K562 (cell line): ENCODE measurements around the gene TMEM116. TPM values are rescaled to one million over a fixed set of nuclear protein-coding genes. Genes with fewer than 3 reads are reported as not detected.

Experiments
- CTCF ChIP-seq, 3 experiments: IDR thresholded peaks in 2 of 3; conservative IDR thresholded peaks in 1 of 3; 2 replicates each; pipeline ENCODE4 v1.5.1; 2011 to 2012; ENCODE audit warnings: low read length in 3 of 3, mild to moderate bottlenecking in 3 of 3, control low read depth in 2 of 3, improper control_type of control experiment in 1 of 3, inconsistent platforms in 1 of 3, low read depth in 1 of 3, mixed read lengths in 1 of 3, moderate library complexity in 1 of 3; ENCODE audit not compliant: insufficient read depth in 2 of 3
- E2F5 ChIP-seq: sonication (generic); formaldehyde crosslinking; IDR thresholded peaks from 2 replicates; pipeline ENCODE4 v1.8.0; 2022; ENCODE audit warnings: mild to moderate bottlenecking, missing genetic modification reagents
- GTF2E2 ChIP-seq: fragments of 200-800 bp; sonication (Bioruptor generic); IDR thresholded peaks from 2 replicates; pipeline ENCODE4 v1.6.1; 2016; ENCODE audit warnings: missing genetic modification characterization, missing compliant biosample characterization
- MNT ChIP-seq, 2 experiments: fragments of 450-650 bp; conservative IDR thresholded peaks; 2 replicates each; pipeline ENCODE4 v1.6.1; 2017; ENCODE audit warnings: mild to moderate bottlenecking in 2 of 2, moderate library complexity in 2 of 2
- RBM25 ChIP-seq: fragments of 200-400 bp; formaldehyde crosslinking; IDR thresholded peaks from 2 replicates; pipeline ENCODE4 v1.6.1; 2018; ENCODE audit warnings: low read length, low read depth, moderate library complexity; ENCODE audit not compliant: severe bottlenecking
- SFPQ ChIP-seq: fragments of 200-400 bp; formaldehyde crosslinking; IDR thresholded peaks from 2 replicates; pipeline ENCODE4 v1.6.1; 2017; ENCODE audit warnings: mild to moderate bottlenecking, low read depth, low read length, moderate library complexity
- SMAD1 ChIP-seq: fragments of 150-350 bp; IDR thresholded peaks from 2 replicates; pipeline ENCODE4 v1.6.1; 2014; ENCODE audit warnings: low read length, low read depth; ENCODE audit not compliant: partially characterized antibody
- SOX6 ChIP-seq: fragments of 450-650 bp; IDR thresholded peaks from 2 replicates; pipeline ENCODE4 v1.6.1; 2014; ENCODE audit warnings: mild to moderate bottlenecking
- ZNF318 ChIP-seq, 2 experiments: fragments of 450-650 bp; IDR thresholded peaks; 2 replicates each; pipeline ENCODE4 v1.6.1; 2016; ENCODE audit warnings: mild to moderate bottlenecking in 2 of 2, borderline replicate concordance in 1 of 2, low read depth in 1 of 2, moderate library complexity in 1 of 2
- polyA plus RNA-seq, 8 experiments: library from polyadenylated mRNA; depleted of rRNA in 4 of 8; stranded (reverse) in 5 of 8; unstranded in 3 of 8; fragments of >200 nt; fragmentation: Nextera tagmentation in 2 of 8; fragmentation: Illumina TruSeq in 1 of 8; extraction: Ambion mirVana in 2 of 8; extraction: Trizol in 1 of 8; gene quantifications; 2 replicates each; pipeline versions ENCODE4 v1.2.1 to v1.2.3, GENCODE V29; 2011 to 2014; ENCODE audit warnings: inconsistent platforms in 1 of 8, missing spikeins in 1 of 8
- total RNA-seq, 7 experiments: library from RNA; depleted of rRNA in 6 of 7; stranded (reverse); fragments of >200 nt in 6 of 7; fragmentation: Illumina TruSeq in 2 of 7; extraction: Trizol in 2 of 7; gene quantifications; 2 replicates each; pipeline versions ENCODE4 v1.2.1 to v1.2.3, GENCODE V29; 2011 to 2021; ENCODE audit warnings: low replicate concordance in 1 of 7

The TMEM116 gene
- total and polyA plus RNA-seq, 9 of the 15 experiments (the other 6 are each of a cell fraction or from before 2014, with no cell fraction given) = 5.2 to 78.6 (median 13.9) TPM

- TF ChIP-seq ZNF318 (IDR thresholded peaks at IDR 0.05; ENCODE audit: borderline replicate concordance in 1 of 2, low read depth in 1 of 2) (peak in 1 of 2 experiments; percentile 61; a peak in 1 of 4 replicates), MNT (conservative IDR thresholded peaks at IDR 0.05) (peak in 1 of 2 experiments; percentile 7; a peak in 2 of 4 replicates), E2F5 (CRISPR knock-in tag) (0 out of 2 replicates have a peak, but pooled peaks have one; percentile 13), GTF2E2 (tag) (peak; percentile 66; the same call in 1 of the 2 replicates), RBM25 (no peak), SOX6 (peak; percentile 75; the same call in 1 of the 2 replicates), SFPQ (no peak), SMAD1 (peak; percentile 76), CTCF (IDR thresholded peaks at IDR 0.05 in 2 of 3, conservative IDR thresholded peaks at IDR 0.05 in 1 of 3; ENCODE audit: insufficient read depth in 2 of 3, low read depth in 1 of 3, low read length in 3 of 3) (0 out of 6 replicates have a peak, but pooled peaks of 1 of the 3 experiments have one; percentile 22)
These were observed 837 bp upstream of the TMEM116 start (continued) for GRCh38 chr12:112013601-112014402.
